GM18526 (cell line): Measurements from ENCODE around the gene MLLT6.

Source experiments
- POLR2A ChIP-seq: IDR thresholded peaks from 3 replicates; pipeline ENCODE4 v1.6.1; 2011; ENCODE audit not compliant: insufficient read length; ENCODE audit errors: extremely low read depth

Gene MLLT6

GRCh38 chr17:38740044-38740443 lies 35.0 kb downstream of the MLLT6 start:
- TF ChIP-seq POLR2A: no peak

- TF ChIP-seq POLR2A: no peak
Measured at GRCh38 chr17:38740806-38741205, 35.7 kb downstream of the MLLT6 start.

GRCh38 chr17:38741461-38741860 lies 36.4 kb downstream of the MLLT6 start:
- TF ChIP-seq POLR2A: no peak

- TF ChIP-seq POLR2A: no peak
Measured at GRCh38 chr17:38741921-38742410, 36.9 kb downstream of the MLLT6 start.

GRCh38 chr17:38742411-38743308 lies 37.6 kb downstream of the MLLT6 start:
- no peak for TF ChIP-seq POLR2A

- TF ChIP-seq POLR2A: no peak
Measured at GRCh38 chr17:38743556-38744171, 38.6 kb downstream of the MLLT6 start.

- TF ChIP-seq POLR2A: no peak
Measured at GRCh38 chr17:38745545-38745944, 40.5 kb downstream of the MLLT6 start.

GRCh38 chr17:38746004-38746848 lies 41.2 kb downstream of the MLLT6 start:
- TF ChIP-seq POLR2A: no peak

- no peak for TF ChIP-seq POLR2A
Measured at GRCh38 chr17:38746849-38747462, 41.9 kb downstream of the MLLT6 start.

- no peak for TF ChIP-seq POLR2A
Measured at GRCh38 chr17:38747463-38748148, 42.5 kb downstream of the MLLT6 start.

- TF ChIP-seq POLR2A: no peak
Measured at GRCh38 chr17:38748149-38748891, 43.2 kb downstream of the MLLT6 start, which contains the start of gene PCGF2. PCGF2 (minus strand) TSS chr17:38748336; CDS start chr17:38740402, 7,934 bp downstream.

- no peak for TF ChIP-seq POLR2A
Measured at GRCh38 chr17:38748892-38749222, 43.8 kb downstream of the MLLT6 start.

- TF ChIP-seq POLR2A: peak; percentile 51
Measured at GRCh38 chr17:38749223-38750043, 44.4 kb downstream of the MLLT6 start.
